ENCODE results near the gene IRF9. TPM values are rescaled to one million over a fixed set of nuclear protein-coding genes. Genes with fewer than 3 reads are reported as not detected.
A peak's percentile ranks its signal among the peaks of the same experiment; 100 is the strongest.

Gene IRF9
- total and polyA plus RNA-seq, 2 of the 13 experiments (the other 11 are each of a cell fraction or from before 2014, with no cell fraction given): 14.9 to 49.7 TPM

DNA sequence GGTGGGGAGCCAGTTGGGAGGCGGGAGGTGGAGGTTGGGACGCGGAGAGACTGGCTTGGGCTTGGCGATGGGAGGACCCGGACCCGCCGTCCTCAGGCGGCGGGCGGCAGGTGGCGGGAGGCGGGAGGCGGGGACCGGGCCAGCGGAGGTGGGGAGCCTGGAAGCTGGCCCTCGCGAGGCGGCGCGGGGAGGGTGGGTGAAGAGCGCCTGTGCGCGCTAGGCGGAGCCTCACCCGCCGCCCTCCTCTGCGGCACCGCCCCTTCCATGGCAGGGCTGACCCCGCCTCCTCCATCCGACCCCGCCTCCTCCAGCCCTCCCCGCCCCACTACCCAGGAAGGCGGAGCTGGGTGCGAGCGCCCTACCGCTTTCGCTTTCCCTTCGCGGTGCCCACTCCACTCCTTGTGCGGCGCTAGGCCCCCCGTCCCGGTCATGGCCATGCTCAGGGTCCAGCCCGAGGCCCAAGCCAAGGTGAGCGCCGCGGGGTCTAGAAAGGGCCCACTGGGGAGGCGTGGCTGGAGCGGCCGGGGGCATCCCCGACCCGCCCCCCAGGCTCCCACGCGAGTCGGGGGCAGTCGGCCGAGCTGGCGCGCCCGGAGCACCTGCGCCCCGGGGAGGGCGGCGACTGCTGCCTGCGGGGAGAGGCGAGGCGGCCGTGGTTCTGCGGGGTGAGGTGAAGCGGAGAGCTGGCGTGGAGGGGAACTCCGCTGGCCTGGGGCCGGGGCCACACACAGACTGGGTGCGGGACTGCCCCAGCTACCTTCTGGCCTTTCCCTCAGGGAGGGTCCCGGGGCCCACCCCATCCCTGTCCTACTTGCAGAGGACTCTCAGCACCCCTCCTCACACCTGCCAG lies 25.0 kb upstream of the IRF9 start, which contains the start of gene PSME1 (continued):
- TF ChIP-seq ZNF883 (CRISPR knock-in tag; IDR thresholded peaks at IDR 0.05; ENCODE audit: not compliant biosample characterization): peak; percentile 90
- TF ChIP-seq, protein P1, sequence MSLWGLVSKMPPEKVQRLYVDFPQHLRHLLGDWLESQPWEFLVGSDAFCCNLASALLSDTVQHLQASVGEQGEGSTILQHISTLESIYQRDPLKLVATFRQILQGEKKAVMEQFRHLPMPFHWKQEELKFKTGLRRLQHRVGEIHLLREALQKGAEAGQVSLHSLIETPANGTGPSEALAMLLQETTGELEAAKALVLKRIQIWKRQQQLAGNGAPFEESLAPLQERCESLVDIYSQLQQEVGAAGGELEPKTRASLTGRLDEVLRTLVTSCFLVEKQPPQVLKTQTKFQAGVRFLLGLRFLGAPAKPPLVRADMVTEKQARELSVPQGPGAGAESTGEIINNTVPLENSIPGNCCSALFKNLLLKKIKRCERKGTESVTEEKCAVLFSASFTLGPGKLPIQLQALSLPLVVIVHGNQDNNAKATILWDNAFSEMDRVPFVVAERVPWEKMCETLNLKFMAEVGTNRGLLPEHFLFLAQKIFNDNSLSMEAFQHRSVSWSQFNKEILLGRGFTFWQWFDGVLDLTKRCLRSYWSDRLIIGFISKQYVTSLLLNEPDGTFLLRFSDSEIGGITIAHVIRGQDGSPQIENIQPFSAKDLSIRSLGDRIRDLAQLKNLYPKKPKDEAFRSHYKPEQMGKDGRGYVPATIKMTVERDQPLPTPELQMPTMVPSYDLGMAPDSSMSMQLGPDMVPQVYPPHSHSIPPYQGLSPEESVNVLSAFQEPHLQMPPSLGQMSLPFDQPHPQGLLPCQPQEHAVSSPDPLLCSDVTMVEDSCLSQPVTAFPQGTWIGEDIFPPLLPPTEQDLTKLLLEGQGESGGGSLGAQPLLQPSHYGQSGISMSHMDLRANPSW (CRISPR knock-in tag; IDR thresholded peaks at IDR 0.05; ENCODE audit: borderline replicate concordance): no peak
- TF ChIP-seq MIXL1 (CRISPR knock-in tag; IDR thresholded peaks at IDR 0.05): no peak; the same call in none of the 2 replicates
- TF ChIP-seq, protein P2, sequence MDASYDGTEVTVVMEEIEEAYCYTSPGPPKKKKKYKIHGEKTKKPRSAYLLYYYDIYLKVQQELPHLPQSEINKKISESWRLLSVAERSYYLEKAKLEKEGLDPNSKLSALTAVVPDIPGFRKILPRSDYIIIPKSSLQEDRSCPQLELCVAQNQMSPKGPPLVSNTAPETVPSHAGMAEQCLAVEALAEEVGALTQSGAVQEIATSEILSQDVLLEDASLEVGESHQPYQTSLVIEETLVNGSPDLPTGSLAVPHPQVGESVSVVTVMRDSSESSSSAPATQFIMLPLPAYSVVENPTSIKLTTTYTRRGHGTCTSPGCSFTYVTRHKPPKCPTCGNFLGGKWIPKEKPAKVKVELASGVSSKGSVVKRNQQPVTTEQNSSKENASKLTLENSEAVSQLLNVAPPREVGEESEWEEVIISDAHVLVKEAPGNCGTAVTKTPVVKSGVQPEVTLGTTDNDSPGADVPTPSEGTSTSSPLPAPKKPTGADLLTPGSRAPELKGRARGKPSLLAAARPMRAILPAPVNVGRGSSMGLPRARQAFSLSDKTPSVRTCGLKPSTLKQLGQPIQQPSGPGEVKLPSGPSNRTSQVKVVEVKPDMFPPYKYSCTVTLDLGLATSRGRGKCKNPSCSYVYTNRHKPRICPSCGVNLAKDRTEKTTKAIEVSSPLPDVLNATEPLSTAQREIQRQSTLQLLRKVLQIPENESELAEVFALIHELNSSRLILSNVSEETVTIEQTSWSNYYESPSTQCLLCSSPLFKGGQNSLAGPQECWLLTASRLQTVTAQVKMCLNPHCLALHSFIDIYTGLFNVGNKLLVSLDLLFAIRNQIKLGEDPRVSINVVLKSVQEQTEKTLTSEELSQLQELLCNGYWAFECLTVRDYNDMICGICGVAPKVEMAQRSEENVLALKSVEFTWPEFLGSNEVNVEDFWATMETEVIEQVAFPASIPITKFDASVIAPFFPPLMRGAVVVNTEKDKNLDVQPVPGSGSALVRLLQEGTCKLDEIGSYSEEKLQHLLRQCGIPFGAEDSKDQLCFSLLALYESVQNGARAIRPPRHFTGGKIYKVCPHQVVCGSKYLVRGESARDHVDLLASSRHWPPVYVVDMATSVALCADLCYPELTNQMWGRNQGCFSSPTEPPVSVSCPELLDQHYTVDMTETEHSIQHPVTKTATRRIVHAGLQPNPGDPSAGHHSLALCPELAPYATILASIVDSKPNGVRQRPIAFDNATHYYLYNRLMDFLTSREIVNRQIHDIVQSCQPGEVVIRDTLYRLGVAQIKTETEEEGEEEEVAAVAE (CRISPR knock-in tag; IDR thresholded peaks at IDR 0.05; ENCODE audit: borderline replicate concordance): peak; percentile 88
- TF ChIP-seq RBAK (CRISPR knock-in tag; IDR thresholded peaks at IDR 0.05): no peak
- TF ChIP-seq ZSCAN21 (CRISPR knock-in tag; IDR thresholded peaks at IDR 0.05; ENCODE audit: borderline replicate concordance): peak; percentile 78
- peak; percentile 73 for TF ChIP-seq FOXA3 (CRISPR knock-in tag; IDR thresholded peaks at IDR 0.05)
- TF ChIP-seq, protein P3, sequence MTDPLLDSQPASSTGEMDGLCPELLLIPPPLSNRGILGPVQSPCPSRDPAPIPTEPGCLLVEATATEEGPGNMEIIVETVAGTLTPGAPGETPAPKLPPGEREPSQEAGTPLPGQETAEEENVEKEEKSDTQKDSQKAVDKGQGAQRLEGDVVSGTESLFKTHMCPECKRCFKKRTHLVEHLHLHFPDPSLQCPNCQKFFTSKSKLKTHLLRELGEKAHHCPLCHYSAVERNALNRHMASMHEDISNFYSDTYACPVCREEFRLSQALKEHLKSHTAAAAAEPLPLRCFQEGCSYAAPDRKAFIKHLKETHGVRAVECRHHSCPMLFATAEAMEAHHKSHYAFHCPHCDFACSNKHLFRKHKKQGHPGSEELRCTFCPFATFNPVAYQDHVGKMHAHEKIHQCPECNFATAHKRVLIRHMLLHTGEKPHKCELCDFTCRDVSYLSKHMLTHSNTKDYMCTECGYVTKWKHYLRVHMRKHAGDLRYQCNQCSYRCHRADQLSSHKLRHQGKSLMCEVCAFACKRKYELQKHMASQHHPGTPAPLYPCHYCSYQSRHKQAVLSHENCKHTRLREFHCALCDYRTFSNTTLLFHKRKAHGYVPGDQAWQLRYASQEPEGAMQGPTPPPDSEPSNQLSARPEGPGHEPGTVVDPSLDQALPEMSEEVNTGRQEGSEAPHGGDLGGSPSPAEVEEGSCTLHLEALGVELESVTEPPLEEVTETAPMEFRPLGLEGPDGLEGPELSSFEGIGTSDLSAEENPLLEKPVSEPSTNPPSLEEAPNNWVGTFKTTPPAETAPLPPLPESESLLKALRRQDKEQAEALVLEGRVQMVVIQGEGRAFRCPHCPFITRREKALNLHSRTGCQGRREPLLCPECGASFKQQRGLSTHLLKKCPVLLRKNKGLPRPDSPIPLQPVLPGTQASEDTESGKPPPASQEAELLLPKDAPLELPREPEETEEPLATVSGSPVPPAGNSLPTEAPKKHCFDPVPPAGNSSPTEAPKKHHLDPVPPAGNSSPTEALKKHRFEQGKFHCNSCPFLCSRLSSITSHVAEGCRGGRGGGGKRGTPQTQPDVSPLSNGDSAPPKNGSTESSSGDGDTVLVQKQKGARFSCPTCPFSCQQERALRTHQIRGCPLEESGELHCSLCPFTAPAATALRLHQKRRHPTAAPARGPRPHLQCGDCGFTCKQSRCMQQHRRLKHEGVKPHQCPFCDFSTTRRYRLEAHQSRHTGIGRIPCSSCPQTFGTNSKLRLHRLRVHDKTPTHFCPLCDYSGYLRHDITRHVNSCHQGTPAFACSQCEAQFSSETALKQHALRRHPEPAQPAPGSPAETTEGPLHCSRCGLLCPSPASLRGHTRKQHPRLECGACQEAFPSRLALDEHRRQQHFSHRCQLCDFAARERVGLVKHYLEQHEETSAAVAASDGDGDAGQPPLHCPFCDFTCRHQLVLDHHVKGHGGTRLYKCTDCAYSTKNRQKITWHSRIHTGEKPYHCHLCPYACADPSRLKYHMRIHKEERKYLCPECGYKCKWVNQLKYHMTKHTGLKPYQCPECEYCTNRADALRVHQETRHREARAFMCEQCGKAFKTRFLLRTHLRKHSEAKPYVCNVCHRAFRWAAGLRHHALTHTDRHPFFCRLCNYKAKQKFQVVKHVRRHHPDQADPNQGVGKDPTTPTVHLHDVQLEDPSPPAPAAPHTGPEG (CRISPR knock-in tag; IDR thresholded peaks at IDR 0.05): peak; percentile 92
- no peak for TF ChIP-seq MLLT10 (CRISPR knock-in tag; IDR thresholded peaks at IDR 0.05)
- TF ChIP-seq, protein P4, sequence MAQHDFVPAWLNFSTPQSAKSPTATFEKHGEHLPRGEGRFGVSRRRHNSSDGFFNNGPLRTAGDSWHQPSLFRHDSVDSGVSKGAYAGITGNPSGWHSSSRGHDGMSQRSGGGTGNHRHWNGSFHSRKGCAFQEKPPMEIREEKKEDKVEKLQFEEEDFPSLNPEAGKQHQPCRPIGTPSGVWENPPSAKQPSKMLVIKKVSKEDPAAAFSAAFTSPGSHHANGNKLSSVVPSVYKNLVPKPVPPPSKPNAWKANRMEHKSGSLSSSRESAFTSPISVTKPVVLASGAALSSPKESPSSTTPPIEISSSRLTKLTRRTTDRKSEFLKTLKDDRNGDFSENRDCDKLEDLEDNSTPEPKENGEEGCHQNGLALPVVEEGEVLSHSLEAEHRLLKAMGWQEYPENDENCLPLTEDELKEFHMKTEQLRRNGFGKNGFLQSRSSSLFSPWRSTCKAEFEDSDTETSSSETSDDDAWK (CRISPR knock-in tag; IDR thresholded peaks at IDR 0.05): no peak
- 0 out of 2 replicates have a peak, but pooled peaks have one; percentile 62 for TF ChIP-seq ATAD3A (CRISPR knock-in tag; IDR thresholded peaks at IDR 0.05)
- TF ChIP-seq HOXA7 (CRISPR knock-in tag; IDR thresholded peaks at IDR 0.05): no peak
- no peak; the same call in 1 of the 2 replicates for TF ChIP-seq XBP1 (CRISPR knock-in tag; IDR thresholded peaks at IDR 0.05)

Data from HepG2 (cell line).